Measurements from ENCODE around the gene CHST14.

DNA sequence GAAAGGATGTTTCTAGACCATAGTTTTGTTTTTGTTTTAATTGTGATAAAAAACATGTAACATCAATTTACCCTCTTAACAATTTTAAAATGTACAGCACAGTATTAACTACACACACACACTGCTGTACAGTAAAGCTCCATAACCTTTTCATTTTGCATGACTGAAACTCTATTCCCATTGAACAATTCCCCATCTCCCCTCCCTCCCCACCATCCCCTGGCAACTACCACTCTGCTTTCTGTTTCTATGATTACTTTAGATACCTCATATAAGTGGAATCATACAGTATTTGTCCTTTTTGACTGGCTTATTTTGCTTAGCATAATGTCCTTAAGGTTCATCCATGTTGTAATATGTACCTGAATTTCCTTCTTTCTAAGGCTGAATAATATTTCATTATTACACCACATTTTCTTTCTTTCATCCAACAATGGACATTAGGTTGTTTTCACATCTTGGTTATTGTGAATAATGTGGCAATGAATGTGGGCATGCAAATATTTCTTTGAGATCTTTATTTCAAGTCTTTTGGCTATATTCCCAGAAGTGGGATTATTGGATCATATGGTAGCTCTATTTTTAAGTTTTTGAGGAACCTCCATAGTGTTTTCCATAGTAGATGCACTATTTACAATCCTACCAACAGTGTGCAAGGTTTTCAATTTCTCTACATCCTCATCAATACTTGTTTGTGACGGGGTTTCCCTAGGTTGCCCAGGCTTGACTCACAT is 10.7 kb downstream of the CHST14 start:
- TF ChIP-seq POLR2A (IDR thresholded peaks at IDR 0.05) = no peak
- no peak for TF ChIP-seq CTCF (IDR thresholded peaks at IDR 0.05 in 8 of 11, conservative IDR thresholded peaks at IDR 0.05 in 3 of 11)
- TF ChIP-seq POLR2AphosphoS5 (IDR thresholded peaks at IDR 0.05) = no peak
